HEK293 (cell line): ENCODE results near the gene MARK3.
A peak's percentile ranks its signal among the peaks of the same experiment; 100 is the strongest.

Experiments used
- CTCF ChIA-PET: fragments of 350-600 bp; formaldehyde crosslinking; extraction: SDS; loops from one replicate; lab custom pipeline; 2021; ENCODE audit warnings: antibody characterized with exemption; lab: Yijun Ruan, JAX
- POLR2A ChIA-PET: fragments of 300-600 bp; formaldehyde crosslinking; extraction: SDS; loops from one replicate; lab custom pipeline; 2020; ENCODE audit warnings: antibody characterized with exemption, inconsistent platforms; lab: Yijun Ruan, JAX
- H3K27ac ChIP-seq: fragments of 200-500 bp; sonication (Bioruptor generic); 2 replicates; pipeline ENCODE4 v1.5.1; 2014; ENCODE audit warnings: low read depth, low read length, control low read depth, inconsistent platforms; ENCODE audit errors: extremely low read depth
- H3K36me3 ChIP-seq, 2 experiments: fragments of 200-500 bp in 1 of 2; sonication (Bioruptor generic) in 1 of 2; 1 replicate in 1 of 2; 2 replicates in 1 of 2; pipeline ENCODE4 v1.5.1; 2014 to 2017; ENCODE audit warnings: inconsistent platforms in 2 of 2, low read length in 2 of 2; ENCODE audit not compliant: control insufficient read depth in 2 of 2, insufficient read depth in 1 of 2
- H3K4me1 ChIP-seq: fragments of 200-500 bp; sonication (Bioruptor generic); 2 replicates; pipeline ENCODE4 v1.5.1; 2014; ENCODE audit warnings: mild to moderate bottlenecking, low read length, inconsistent platforms; ENCODE audit not compliant: control insufficient read depth, insufficient read depth
- H3K4me3 ChIP-seq: 2 replicates; pipeline ENCODE4 v1.5.1; 2011; ENCODE audit warnings: low read depth, mild to moderate bottlenecking, control low read depth, low read length, moderate library complexity
- H3K9me3 ChIP-seq: fragments of 200-500 bp; sonication (Bioruptor generic); 2 replicates; pipeline ENCODE4 v1.5.1; 2014; ENCODE audit warnings: low read depth, low read length, inconsistent platforms; ENCODE audit not compliant: control insufficient read depth, insufficient read depth
- KLF1 ChIP-seq: fragments of 450-650 bp; formaldehyde crosslinking; IDR thresholded peaks from 2 replicates; pipeline ENCODE4 v1.5.1; 2016; ENCODE audit warnings: missing biosample characterization, missing genetic modification characterization
- KLF10 ChIP-seq: fragments of 450-650 bp; IDR thresholded peaks from 2 replicates; pipeline ENCODE4 v1.5.1; 2018; ENCODE audit warnings: missing biosample characterization, mild to moderate bottlenecking, missing genetic modification characterization
- KLF7 ChIP-seq: fragments of 450-650 bp; formaldehyde crosslinking; IDR thresholded peaks from 2 replicates; pipeline ENCODE4 v1.5.1; 2016; ENCODE audit warnings: missing biosample characterization, missing genetic modification characterization, borderline replicate concordance
- KLF8 ChIP-seq: fragments of 450-650 bp; formaldehyde crosslinking; IDR thresholded peaks from 2 replicates; pipeline ENCODE4 v1.5.1; 2016; ENCODE audit warnings: missing biosample characterization, missing genetic modification characterization
- MYNN ChIP-seq: fragments of 450-650 bp; formaldehyde crosslinking; IDR thresholded peaks from 2 replicates; pipeline ENCODE4 v1.5.1; 2016; ENCODE audit warnings: missing biosample characterization, missing genetic modification characterization, borderline replicate concordance
- ZBTB17 ChIP-seq: fragments of 450-650 bp; formaldehyde crosslinking; IDR thresholded peaks from 2 replicates; pipeline ENCODE4 v1.5.1; 2016; ENCODE audit warnings: missing biosample characterization, missing genetic modification characterization
- ZBTB48 ChIP-seq: fragments of 450-650 bp; formaldehyde crosslinking; IDR thresholded peaks from 2 replicates; pipeline ENCODE4 v1.5.1; 2016; ENCODE audit warnings: missing biosample characterization, missing genetic modification characterization
- ZFP37 ChIP-seq: fragments of 450-650 bp; formaldehyde crosslinking; IDR thresholded peaks from 2 replicates; pipeline ENCODE4 v1.5.1; 2016; ENCODE audit warnings: missing biosample characterization, missing genetic modification characterization
- ZIC2 ChIP-seq: fragments of 450-650 bp; formaldehyde crosslinking; IDR thresholded peaks from 2 replicates; pipeline ENCODE4 v1.5.1; 2016; ENCODE audit warnings: missing biosample characterization, missing genetic modification characterization
- ZNF121 ChIP-seq: fragments of 450-650 bp; formaldehyde crosslinking; IDR thresholded peaks from 2 replicates; pipeline ENCODE4 v1.5.1; 2016; ENCODE audit warnings: missing biosample characterization, missing genetic modification characterization
- ZNF335 ChIP-seq: fragments of 450-650 bp; formaldehyde crosslinking; conservative IDR thresholded peaks from 2 replicates; pipeline ENCODE4 v1.5.1; 2016; ENCODE audit warnings: missing biosample characterization, missing genetic modification characterization
- ZNF37A ChIP-seq: fragments of 450-650 bp; IDR thresholded peaks from 2 replicates; pipeline ENCODE4 v1.5.1; 2018; ENCODE audit warnings: missing biosample characterization, missing genetic modification characterization
- ZNF600 ChIP-seq: fragments of 450-650 bp; formaldehyde crosslinking; IDR thresholded peaks from 2 replicates; pipeline ENCODE4 v1.5.1; 2016; ENCODE audit warnings: missing biosample characterization, missing genetic modification characterization
- ZNF658 ChIP-seq: fragments of 450-650 bp; formaldehyde crosslinking; IDR thresholded peaks from 2 replicates; pipeline ENCODE4; 2016; ENCODE audit warnings: missing biosample characterization, missing genetic modification characterization
- ZNF776 ChIP-seq: fragments of 450-650 bp; formaldehyde crosslinking; IDR thresholded peaks from 2 replicates; pipeline ENCODE4 v1.5.0; 2017; ENCODE audit warnings: missing biosample characterization, missing genetic modification characterization, borderline replicate concordance
- TF ChIP-seq, protein P1 (sequence below): fragments of 450-650 bp; formaldehyde crosslinking; IDR thresholded peaks from 2 replicates; pipeline ENCODE4 v1.5.1; 2017; ENCODE audit warnings: missing biosample characterization, missing genetic modification characterization
- TF ChIP-seq, protein P2 (sequence below): fragments of 450-650 bp; formaldehyde crosslinking; IDR thresholded peaks from 2 replicates; pipeline ENCODE4 v1.5.1; 2016; ENCODE audit warnings: missing biosample characterization, missing genetic modification characterization
- TF ChIP-seq, protein P3 (sequence below): fragments of 450-650 bp; IDR thresholded peaks from 2 replicates; pipeline ENCODE4 v1.5.1; 2018; ENCODE audit warnings: missing biosample characterization, mild to moderate bottlenecking, missing genetic modification characterization
- TF ChIP-seq, protein P4 (sequence below): fragments of 450-650 bp; formaldehyde crosslinking; IDR thresholded peaks from 2 replicates; pipeline ENCODE4 v1.5.1; 2017; ENCODE audit warnings: missing biosample characterization, missing genetic modification characterization
- TF ChIP-seq, protein P5 (sequence below): fragments of 450-650 bp; formaldehyde crosslinking; IDR thresholded peaks from 2 replicates; pipeline ENCODE4 v1.5.1; 2016; ENCODE audit warnings: missing biosample characterization, missing genetic modification characterization
- TF ChIP-seq, protein P6 (sequence below): fragments of 450-650 bp; formaldehyde crosslinking; IDR thresholded peaks from 2 replicates; pipeline ENCODE4 v1.5.1; 2017; ENCODE audit warnings: missing biosample characterization, missing genetic modification characterization

MARK3 gene

DNA sequence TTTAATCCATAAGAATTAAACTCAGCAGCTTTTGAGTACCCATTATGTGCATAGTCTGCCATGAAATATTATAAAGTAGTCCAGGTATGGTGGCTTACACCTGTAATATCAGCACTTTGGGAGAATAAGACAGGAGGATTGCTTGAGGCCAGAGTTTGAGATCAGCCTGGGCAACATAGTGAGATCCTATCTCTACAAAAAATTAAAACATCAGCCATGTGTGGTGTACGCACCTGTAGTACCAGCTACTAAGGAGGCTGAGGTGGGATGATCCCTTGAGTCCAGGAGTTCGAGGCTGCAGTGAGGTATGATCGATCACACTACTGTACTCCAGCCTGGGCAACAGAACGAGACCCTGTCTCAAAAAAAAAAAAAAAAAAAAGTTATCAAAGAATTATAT, 15.3 kb downstream of the MARK3 start:
- Histone ChIP-seq H3K9me3 (no peaks in the 10 kb centered on the region), H3K36me3 (peaks cover 0 to 4% of the 10 kb centered on the region in 2 experiments; a peak in 1 of 3 replicates), H3K4me1 (peaks cover 62% of the 10 kb centered on the region), H3K27ac (no peak overlapping the region), H3K4me3 (no peak overlapping the region)
- TF ChIP-seq ZNF121 (tag by site-specific recombination) (peak; percentile 90), KLF10 (tag by site-specific recombination) (no peak), ZNF37A (tag by site-specific recombination) (no peak), KLF1 (tag by site-specific recombination) (no peak), ZNF776 (no peak), ZNF658 (tag by site-specific recombination) (no peak), KLF8 (tag by site-specific recombination) (no peak), ZFP37 (no peak)
- TF ChIP-seq, protein P1, sequence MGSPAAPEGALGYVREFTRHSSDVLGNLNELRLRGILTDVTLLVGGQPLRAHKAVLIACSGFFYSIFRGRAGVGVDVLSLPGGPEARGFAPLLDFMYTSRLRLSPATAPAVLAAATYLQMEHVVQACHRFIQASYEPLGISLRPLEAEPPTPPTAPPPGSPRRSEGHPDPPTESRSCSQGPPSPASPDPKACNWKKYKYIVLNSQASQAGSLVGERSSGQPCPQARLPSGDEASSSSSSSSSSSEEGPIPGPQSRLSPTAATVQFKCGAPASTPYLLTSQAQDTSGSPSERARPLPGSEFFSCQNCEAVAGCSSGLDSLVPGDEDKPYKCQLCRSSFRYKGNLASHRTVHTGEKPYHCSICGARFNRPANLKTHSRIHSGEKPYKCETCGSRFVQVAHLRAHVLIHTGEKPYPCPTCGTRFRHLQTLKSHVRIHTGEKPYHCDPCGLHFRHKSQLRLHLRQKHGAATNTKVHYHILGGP: no peak
- TF ChIP-seq, protein P2, sequence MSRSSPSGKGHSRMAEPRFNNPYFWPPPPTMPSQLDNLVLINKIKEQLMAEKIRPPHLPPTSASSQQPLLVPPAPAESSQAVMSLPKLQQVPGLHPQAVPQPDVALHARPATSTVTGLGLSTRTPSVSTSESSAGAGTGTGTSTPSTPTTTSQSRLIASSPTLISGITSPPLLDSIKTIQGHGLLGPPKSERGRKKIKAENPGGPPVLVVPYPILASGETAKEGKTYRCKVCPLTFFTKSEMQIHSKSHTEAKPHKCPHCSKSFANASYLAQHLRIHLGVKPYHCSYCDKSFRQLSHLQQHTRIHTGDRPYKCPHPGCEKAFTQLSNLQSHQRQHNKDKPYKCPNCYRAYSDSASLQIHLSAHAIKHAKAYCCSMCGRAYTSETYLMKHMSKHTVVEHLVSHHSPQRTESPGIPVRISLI (tag by site-specific recombination): peak; percentile 81
- TF ChIP-seq, protein P3, sequence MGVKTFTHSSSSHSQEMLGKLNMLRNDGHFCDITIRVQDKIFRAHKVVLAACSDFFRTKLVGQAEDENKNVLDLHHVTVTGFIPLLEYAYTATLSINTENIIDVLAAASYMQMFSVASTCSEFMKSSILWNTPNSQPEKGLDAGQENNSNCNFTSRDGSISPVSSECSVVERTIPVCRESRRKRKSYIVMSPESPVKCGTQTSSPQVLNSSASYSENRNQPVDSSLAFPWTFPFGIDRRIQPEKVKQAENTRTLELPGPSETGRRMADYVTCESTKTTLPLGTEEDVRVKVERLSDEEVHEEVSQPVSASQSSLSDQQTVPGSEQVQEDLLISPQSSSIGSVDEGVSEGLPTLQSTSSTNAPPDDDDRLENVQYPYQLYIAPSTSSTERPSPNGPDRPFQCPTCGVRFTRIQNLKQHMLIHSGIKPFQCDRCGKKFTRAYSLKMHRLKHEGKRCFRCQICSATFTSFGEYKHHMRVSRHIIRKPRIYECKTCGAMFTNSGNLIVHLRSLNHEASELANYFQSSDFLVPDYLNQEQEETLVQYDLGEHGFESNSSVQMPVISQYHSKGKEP (tag by site-specific recombination): no peak
- POLR2A ChIA-PET: no interaction called here
- CTCF ChIA-PET: interaction anchor here (1.0 kb wide), 1 partner anchor 10 kb away, joined by 6 read pairs; no protein-coding TSS in a partner anchor

DNA sequence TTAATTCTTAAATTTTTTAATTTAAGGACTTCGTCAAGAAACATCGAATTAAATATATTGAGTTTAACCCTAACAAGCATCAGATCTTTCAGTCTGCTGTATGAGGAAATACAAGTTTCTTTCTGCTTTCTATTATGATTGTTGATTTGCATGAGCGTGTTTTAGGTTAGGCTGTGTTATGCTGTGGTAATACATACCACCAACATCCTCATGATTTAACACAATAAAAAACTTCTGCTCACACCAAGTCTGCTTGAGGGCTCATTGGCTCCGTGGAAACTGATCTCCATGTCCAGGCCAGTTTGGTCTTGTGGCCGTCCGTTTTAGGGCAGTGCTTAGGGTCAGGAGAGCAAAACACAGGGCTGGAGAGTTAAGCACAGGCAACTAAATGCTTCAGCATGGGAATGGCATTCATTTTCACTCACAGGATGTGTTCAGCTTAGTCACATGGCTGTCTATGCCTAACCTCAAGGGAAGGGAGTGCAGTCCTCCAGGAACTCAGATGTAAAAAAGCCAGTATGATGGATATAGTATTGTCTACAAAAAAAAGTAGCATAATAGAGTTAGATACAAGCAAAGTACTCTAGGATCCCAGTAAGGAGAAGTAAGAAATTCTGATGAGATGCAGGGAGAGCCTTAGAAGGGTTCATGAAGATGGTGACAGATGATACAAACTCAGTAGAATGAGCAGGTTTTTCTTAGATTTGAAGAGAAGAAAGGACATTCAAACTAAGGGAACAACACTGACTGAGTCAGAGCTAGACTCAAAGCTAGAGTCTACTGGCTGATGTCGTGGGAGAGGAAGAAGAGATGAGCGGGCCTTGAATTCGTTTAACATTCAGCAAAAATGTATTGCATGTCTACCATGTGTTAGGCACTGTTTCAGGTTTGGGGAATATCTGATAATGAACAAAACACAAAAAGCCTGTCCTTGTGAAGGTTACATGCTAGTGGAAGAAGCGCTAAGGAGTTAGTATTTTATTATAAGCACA, 16.3 kb downstream of the MARK3 start:
- H3K27ac ChIP-seq: peak overlapping the region; percentile 50
- no peaks in the 10 kb centered on the region for H3K9me3 ChIP-seq
- ChIA-PET CTCF (interaction anchor here (1.0 kb wide), 1 partner anchor 11 kb away, joined by 3 read pairs; no protein-coding TSS in a partner anchor), POLR2A (no interaction called here)
- H3K4me3 ChIP-seq: no peak overlapping the region
- TF ChIP-seq ZBTB17 (tag by site-specific recombination) (0 out of 2 replicates have a peak, but pooled peaks have one; percentile 41), ZNF600 (peak; percentile 76), ZBTB48 (tag by site-specific recombination) (0 out of 2 replicates have a peak, but pooled peaks have one; percentile 13), ZIC2 (tag by site-specific recombination) (no peak), ZNF335 (tag by site-specific recombination) (no peak), KLF7 (no peak), MYNN (tag by site-specific recombination) (no peak)
- TF ChIP-seq, protein P4, sequence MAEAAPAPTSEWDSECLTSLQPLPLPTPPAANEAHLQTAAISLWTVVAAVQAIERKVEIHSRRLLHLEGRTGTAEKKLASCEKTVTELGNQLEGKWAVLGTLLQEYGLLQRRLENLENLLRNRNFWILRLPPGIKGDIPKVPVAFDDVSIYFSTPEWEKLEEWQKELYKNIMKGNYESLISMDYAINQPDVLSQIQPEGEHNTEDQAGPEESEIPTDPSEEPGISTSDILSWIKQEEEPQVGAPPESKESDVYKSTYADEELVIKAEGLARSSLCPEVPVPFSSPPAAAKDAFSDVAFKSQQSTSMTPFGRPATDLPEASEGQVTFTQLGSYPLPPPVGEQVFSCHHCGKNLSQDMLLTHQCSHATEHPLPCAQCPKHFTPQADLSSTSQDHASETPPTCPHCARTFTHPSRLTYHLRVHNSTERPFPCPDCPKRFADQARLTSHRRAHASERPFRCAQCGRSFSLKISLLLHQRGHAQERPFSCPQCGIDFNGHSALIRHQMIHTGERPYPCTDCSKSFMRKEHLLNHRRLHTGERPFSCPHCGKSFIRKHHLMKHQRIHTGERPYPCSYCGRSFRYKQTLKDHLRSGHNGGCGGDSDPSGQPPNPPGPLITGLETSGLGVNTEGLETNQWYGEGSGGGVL (tag by site-specific recombination): no peak
- TF ChIP-seq, protein P5, sequence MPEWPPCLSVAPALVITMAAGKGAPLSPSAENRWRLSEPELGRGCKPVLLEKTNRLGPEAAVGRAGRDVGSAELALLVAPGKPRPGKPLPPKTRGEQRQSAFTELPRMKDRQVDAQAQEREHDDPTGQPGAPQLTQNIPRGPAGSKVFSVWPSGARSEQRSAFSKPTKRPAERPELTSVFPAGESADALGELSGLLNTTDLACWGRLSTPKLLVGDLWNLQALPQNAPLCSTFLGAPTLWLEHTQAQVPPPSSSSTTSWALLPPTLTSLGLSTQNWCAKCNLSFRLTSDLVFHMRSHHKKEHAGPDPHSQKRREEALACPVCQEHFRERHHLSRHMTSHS: no peak
- TF ChIP-seq, protein P6, sequence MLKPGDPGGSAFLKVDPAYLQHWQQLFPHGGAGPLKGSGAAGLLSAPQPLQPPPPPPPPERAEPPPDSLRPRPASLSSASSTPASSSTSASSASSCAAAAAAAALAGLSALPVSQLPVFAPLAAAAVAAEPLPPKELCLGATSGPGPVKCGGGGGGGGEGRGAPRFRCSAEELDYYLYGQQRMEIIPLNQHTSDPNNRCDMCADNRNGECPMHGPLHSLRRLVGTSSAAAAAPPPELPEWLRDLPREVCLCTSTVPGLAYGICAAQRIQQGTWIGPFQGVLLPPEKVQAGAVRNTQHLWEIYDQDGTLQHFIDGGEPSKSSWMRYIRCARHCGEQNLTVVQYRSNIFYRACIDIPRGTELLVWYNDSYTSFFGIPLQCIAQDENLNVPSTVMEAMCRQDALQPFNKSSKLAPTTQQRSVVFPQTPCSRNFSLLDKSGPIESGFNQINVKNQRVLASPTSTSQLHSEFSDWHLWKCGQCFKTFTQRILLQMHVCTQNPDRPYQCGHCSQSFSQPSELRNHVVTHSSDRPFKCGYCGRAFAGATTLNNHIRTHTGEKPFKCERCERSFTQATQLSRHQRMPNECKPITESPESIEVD (tag by site-specific recombination): 0 out of 2 replicates have a peak, but pooled peaks have one; percentile 3
- peaks cover 53% of the 10 kb centered on the region for H3K4me1 ChIP-seq
- H3K36me3 ChIP-seq: peaks cover 0 to 8% of the 10 kb centered on the region in 2 experiments; a peak in 1 of 3 replicates
